ENCODE results near the gene SERPINB13.

DNA sequence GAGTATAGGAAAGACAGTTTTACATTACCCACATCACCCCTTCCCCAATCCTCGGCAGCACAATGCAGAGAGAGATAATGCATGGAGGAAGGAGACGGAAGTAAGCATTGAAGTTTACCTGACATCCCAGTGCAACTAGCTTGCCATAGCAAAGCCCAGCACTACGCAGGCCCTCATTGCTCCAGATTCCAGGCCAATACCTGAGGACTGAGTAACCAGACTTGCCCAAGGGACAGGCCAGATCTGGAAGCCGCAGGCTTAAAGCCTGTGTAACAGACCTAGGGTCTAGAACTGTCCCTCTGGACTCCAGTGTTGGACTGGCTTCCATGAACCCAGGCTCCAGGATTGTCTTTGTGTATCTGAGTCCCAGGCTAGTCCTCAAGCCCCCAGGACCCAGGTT, 39.3 kb downstream of the SERPINB13 start:
- TF ChIP-seq, protein P1, sequence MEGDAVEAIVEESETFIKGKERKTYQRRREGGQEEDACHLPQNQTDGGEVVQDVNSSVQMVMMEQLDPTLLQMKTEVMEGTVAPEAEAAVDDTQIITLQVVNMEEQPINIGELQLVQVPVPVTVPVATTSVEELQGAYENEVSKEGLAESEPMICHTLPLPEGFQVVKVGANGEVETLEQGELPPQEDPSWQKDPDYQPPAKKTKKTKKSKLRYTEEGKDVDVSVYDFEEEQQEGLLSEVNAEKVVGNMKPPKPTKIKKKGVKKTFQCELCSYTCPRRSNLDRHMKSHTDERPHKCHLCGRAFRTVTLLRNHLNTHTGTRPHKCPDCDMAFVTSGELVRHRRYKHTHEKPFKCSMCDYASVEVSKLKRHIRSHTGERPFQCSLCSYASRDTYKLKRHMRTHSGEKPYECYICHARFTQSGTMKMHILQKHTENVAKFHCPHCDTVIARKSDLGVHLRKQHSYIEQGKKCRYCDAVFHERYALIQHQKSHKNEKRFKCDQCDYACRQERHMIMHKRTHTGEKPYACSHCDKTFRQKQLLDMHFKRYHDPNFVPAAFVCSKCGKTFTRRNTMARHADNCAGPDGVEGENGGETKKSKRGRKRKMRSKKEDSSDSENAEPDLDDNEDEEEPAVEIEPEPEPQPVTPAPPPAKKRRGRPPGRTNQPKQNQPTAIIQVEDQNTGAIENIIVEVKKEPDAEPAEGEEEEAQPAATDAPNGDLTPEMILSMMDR (IDR thresholded peaks at IDR 0.05): no peak
- no peak for TF ChIP-seq POLR2A (IDR thresholded peaks at IDR 0.05)
